Loucy (cell line): ENCODE measurements around the gene BBLN.

Source experiments
- H2AFZ ChIP-seq: fragments of 200-600 bp; sonication (generic); 2 replicates; pipeline ENCODE4 v1.6.0; 2016; ENCODE audit warnings: antibody characterized with exemption, mild to moderate bottlenecking, low read length, moderate library complexity
- H3F3A ChIP-seq: fragments of 200-600 bp; 2 replicates; pipeline ENCODE4 v1.6.0; 2016; ENCODE audit warnings: antibody characterized with exemption, low read depth, mild to moderate bottlenecking
- H3K27me3 ChIP-seq: fragments of 200-600 bp; sonication (generic); 2 replicates; pipeline ENCODE4 v1.6.1; 2014; ENCODE audit warnings: low read length, mild to moderate bottlenecking; ENCODE audit not compliant: insufficient read depth, poor library complexity, severe bottlenecking
- H3K36me3 ChIP-seq: fragments of 200-600 bp; sonication (generic); 2 replicates; pipeline ENCODE4 v1.6.1; 2016; ENCODE audit warnings: low read length; ENCODE audit not compliant: insufficient read depth
- H3K4me1 ChIP-seq: fragments of 200-600 bp; sonication (generic); 2 replicates; pipeline ENCODE4 v1.5.1; 2014; ENCODE audit warnings: low read length, mild to moderate bottlenecking; ENCODE audit not compliant: insufficient read depth, poor library complexity, severe bottlenecking
- H3K4me2 ChIP-seq: fragments of 200-600 bp; sonication (generic); 2 replicates; pipeline ENCODE4 v1.6.0; 2014; ENCODE audit warnings: antibody characterized with exemption, low read length, low read depth, mild to moderate bottlenecking; ENCODE audit not compliant: poor library complexity, severe bottlenecking
- H3K4me3 ChIP-seq: fragments of 200-600 bp; sonication (generic); 2 replicates; pipeline ENCODE4 v1.5.1; 2014; ENCODE audit warnings: low read length, mild to moderate bottlenecking, mixed read lengths; ENCODE audit not compliant: poor library complexity, severe bottlenecking
- H3K79me2 ChIP-seq: fragments of 200-600 bp; sonication (generic); 2 replicates; pipeline ENCODE4 v1.6.1; 2014; ENCODE audit warnings: low read length; ENCODE audit not compliant: insufficient read depth
- H3K9ac ChIP-seq: fragments of 200-600 bp; sonication (generic); 2 replicates; pipeline ENCODE4 v1.6.0; 2014; ENCODE audit warnings: mild to moderate bottlenecking, low read depth, low read length, moderate library complexity; ENCODE audit not compliant: poor library complexity, severe bottlenecking
- H3K9me2 ChIP-seq: fragments of 200-600 bp; sonication (generic); replicated peaks from 2 replicates; pipeline ENCODE4 v1.6.1; 2016; ENCODE audit warnings: low read depth, low read length, mixed read lengths
- H3K9me3 ChIP-seq: fragments of 200-600 bp; sonication (generic); 2 replicates; pipeline ENCODE4 v1.6.1; 2014; ENCODE audit warnings: mild to moderate bottlenecking, antibody characterized with exemption, low read length, low read depth; ENCODE audit not compliant: insufficient read depth
- H4K20me1 ChIP-seq: fragments of 200-600 bp; sonication (generic); 2 replicates; pipeline ENCODE4 v1.6.0; 2014; ENCODE audit warnings: antibody characterized with exemption, low read length, mild to moderate bottlenecking; ENCODE audit not compliant: insufficient read depth, poor library complexity, severe bottlenecking
- EZH2phosphoT487 ChIP-seq: fragments of 200-600 bp; IDR thresholded peaks from 2 replicates; pipeline ENCODE4 v1.6.1; 2018; ENCODE audit warnings: antibody characterized with exemption, mild to moderate bottlenecking, moderate library complexity, borderline replicate concordance
- TF ChIP-seq, protein P1 (sequence below): fragments of 200-600 bp; sonication (generic); conservative IDR thresholded peaks from 2 replicates; pipeline ENCODE4 v1.5.1; 2014; ENCODE audit warnings: mild to moderate bottlenecking, antibody characterized with exemption, low read length

BBLN gene

DNA sequence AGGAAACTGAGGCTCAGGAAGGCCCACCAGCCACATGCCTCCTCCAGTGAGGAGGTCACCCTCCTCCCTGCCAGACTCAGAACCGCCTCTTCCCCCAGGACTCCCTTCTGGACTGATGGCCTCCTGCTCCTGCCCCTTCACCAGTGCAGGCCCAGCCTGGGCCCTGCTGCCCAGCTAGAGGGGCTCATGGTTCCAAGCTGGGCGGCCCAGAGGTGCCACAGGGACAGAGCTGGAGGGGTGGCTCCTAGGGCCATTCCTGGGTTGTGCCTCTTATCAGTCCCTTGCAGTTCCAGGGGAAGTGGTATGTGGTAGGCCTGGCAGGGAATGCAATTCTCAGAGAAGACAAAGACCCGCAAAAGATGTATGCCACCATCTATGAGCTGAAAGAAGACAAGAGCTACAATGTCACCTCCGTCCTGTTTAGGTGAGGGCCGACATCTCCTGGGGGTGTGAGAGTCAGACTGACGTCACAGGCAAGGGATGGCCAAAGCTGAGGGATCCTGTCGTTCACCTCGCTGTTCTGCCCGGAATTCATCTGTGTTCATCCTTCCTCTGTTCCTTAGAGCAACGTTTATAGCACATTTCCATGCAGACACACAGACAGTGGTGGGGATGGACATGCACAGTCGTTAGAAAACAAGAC, 10.0 kb upstream of the BBLN start:
- TF ChIP-seq, protein P1, sequence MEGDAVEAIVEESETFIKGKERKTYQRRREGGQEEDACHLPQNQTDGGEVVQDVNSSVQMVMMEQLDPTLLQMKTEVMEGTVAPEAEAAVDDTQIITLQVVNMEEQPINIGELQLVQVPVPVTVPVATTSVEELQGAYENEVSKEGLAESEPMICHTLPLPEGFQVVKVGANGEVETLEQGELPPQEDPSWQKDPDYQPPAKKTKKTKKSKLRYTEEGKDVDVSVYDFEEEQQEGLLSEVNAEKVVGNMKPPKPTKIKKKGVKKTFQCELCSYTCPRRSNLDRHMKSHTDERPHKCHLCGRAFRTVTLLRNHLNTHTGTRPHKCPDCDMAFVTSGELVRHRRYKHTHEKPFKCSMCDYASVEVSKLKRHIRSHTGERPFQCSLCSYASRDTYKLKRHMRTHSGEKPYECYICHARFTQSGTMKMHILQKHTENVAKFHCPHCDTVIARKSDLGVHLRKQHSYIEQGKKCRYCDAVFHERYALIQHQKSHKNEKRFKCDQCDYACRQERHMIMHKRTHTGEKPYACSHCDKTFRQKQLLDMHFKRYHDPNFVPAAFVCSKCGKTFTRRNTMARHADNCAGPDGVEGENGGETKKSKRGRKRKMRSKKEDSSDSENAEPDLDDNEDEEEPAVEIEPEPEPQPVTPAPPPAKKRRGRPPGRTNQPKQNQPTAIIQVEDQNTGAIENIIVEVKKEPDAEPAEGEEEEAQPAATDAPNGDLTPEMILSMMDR = no peak
- TF ChIP-seq EZH2phosphoT487 = no peak

DNA sequence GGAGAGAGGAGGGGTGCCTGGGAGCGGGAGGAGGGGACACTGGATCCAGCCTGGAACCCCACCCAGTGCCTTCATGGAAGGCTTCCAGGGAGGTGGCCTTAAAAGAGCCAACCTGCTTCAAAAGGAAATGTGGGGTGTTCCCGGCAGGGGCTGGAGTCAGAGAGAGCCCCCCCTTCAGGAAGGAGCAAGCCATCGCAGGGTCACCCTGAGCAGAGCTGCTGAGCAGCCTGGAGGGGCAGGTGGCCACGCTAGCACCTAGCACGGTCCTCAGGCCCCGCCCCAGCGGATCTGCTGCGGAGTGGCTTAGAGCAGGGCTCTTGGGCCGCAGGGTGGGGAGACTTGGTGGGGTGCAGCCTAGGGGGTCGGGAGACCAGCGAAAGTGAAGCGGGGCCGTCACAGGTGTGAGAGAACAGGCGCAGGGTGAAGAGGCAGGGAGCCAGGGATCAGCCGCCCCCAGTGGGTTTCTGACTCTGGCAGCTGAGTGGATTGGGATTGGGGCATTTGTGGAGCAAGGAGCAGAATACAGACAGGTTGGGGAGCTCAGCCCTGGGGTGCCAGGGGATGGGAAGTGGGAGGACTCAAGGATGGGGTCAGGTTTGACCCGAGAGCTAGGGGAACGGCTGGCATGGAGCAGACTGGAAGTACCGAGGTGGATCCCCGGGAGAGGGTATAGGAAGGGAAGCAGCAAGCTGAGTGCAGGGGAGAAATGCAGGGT, 9.3 kb upstream of the BBLN start:
- TF ChIP-seq, protein P1 = peak; percentile 65
- TF ChIP-seq EZH2phosphoT487 = no peak
- Histone ChIP-seq H3K9me3 (no peaks in the 10 kb centered on the region), H3K9me2 (no peaks in the 10 kb centered on the region), H3K27me3 (no peaks in the 10 kb centered on the region), H4K20me1 (no peaks in the 10 kb centered on the region), H3K9ac (no peak overlapping the region), H3K4me2 (no peak overlapping the region), H3K36me3 (no peaks in the 10 kb centered on the region), H3K4me1 (peaks cover 5% of the 10 kb centered on the region), H3K79me2 (no peaks in the 10 kb centered on the region), H3K4me3 (no peak overlapping the region), H2AFZ (peak overlapping the region; percentile 58), H3F3A (no peaks in the 10 kb centered on the region)

More for the DNA sequence above, 10.0 kb upstream of the BBLN start:
- H3K4me3 ChIP-seq = no peak overlapping the region
- H2AFZ ChIP-seq = peak overlapping the region; percentile 58
- H3K79me2 ChIP-seq = no peaks in the 10 kb centered on the region
- no peaks in the 10 kb centered on the region for H3F3A ChIP-seq
- H3K9me2 ChIP-seq = no peaks in the 10 kb centered on the region
- H3K36me3 ChIP-seq = no peaks in the 10 kb centered on the region
- H3K9me3 ChIP-seq = no peaks in the 10 kb centered on the region
- no peaks in the 10 kb centered on the region for H3K27me3 ChIP-seq
- H3K9ac ChIP-seq = no peak overlapping the region
- H4K20me1 ChIP-seq = no peaks in the 10 kb centered on the region
- H3K4me1 ChIP-seq = peaks cover 5% of the 10 kb centered on the region
- no peak overlapping the region for H3K4me2 ChIP-seq

DNA sequence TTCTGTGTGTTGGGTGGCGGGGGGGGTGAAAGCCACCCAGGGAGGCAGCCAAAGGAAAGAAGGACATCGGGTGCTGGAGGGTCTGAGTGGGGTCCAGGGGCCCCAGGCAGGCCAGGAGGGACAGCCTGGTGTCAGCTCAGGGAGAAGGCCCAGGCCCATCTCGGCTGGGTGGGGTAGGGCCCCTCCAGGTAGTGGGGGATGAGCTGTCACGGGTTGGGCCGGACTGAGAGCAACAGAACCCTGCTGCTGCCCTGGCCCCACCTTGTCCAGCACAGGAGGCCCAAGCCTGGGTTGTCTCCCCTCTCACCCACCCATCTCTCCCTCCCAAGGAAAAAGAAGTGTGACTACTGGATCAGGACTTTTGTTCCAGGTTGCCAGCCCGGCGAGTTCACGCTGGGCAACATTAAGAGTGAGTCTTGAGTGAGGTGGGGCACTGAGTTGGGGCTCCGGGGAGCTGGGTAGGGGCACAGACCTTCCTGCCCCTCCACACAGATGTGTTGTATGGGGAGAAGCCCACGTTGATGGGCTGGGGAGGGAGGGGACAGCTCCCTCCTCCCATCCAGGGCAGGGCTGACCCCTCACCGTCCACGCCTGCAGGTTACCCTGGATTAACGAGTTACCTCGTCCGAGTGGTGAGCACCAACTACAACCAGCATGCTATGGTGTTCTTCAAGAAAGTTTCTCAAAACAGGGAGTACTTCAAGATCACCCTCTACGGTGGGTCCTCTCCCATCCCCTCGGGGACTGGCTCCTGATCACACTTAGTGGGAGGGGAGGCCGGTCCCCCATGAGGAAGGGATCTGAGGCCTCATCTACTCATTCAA, 8.5 kb upstream of the BBLN start:
- TF ChIP-seq EZH2phosphoT487 = no peak
- TF ChIP-seq, protein P1 = no peak

More for the DNA sequence above, 8.5 kb upstream of the BBLN start:
- Histone ChIP-seq H3K4me1 (peaks cover 5% of the 10 kb centered on the region), H3K27me3 (no peaks in the 10 kb centered on the region), H3K79me2 (no peaks in the 10 kb centered on the region), H3F3A (no peaks in the 10 kb centered on the region), H3K9me3 (no peaks in the 10 kb centered on the region), H3K4me2 (no peak overlapping the region), H4K20me1 (no peaks in the 10 kb centered on the region), H2AFZ (no peak overlapping the region), H3K9me2 (no peaks in the 10 kb centered on the region), H3K36me3 (no peaks in the 10 kb centered on the region), H3K4me3 (no peak overlapping the region), H3K9ac (no peak overlapping the region)
